HG02759 (cell line): ENCODE data around the gene ARFGAP1.

Experiments used
- ATAC-seq: cut with Tn5 transposase; IDR thresholded peaks from one replicate; pipeline ENCODE4 v1.9.1; 2021; ENCODE audit warnings: mild to moderate bottlenecking, moderate library complexity; ENCODE audit not compliant: unreplicated experiment

ARFGAP1 gene

GRCh38 chr20:63272105-63273058 lies at the start of gene ARFGAP1:
ARFGAP1 (plus strand) TSS chr20:63272813; CDS start chr20:63275581, 2,768 bp downstream.
- ATAC-seq = peak; percentile 95

GRCh38 chr20:63223121-63223825 lies 49.3 kb upstream of the ARFGAP1 start:
- no peak for ATAC-seq

- ATAC-seq = no peak
Measured at GRCh38 chr20:63223826-63224207, 48.8 kb upstream of the ARFGAP1 start.

- no peak for ATAC-seq
Measured at GRCh38 chr20:63224412-63225081, 48.1 kb upstream of the ARFGAP1 start.

- no peak for ATAC-seq
Measured at GRCh38 chr20:63225082-63225454, 47.5 kb upstream of the ARFGAP1 start.

GRCh38 chr20:63226042-63226943 lies 46.3 kb upstream of the ARFGAP1 start:
- no peak for ATAC-seq

- ATAC-seq = no peak
Measured at GRCh38 chr20:63227260-63227659, 45.4 kb upstream of the ARFGAP1 start.

- ATAC-seq = no peak
Measured at GRCh38 chr20:63228806-63229205, 43.8 kb upstream of the ARFGAP1 start.

- no peak for ATAC-seq
Measured at GRCh38 chr20:63230800-63231268, 41.8 kb upstream of the ARFGAP1 start.

- ATAC-seq = no peak
Measured at GRCh38 chr20:63232235-63233060, 40.2 kb upstream of the ARFGAP1 start.

- ATAC-seq = no peak
Measured at GRCh38 chr20:63233061-63233344, 39.6 kb upstream of the ARFGAP1 start.

GRCh38 chr20:63233924-63234323 lies 38.7 kb upstream of the ARFGAP1 start:
- ATAC-seq = no peak

GRCh38 chr20:63234693-63235398 lies 37.8 kb upstream of the ARFGAP1 start:
- no peak for ATAC-seq

- ATAC-seq = no peak
Measured at GRCh38 chr20:63235399-63235983, 37.1 kb upstream of the ARFGAP1 start, which contains the start of gene BIRC7. BIRC7 (plus strand) TSS chr20:63235905; CDS start chr20:63236097, 192 bp downstream.

- ATAC-seq = no peak
Measured at GRCh38 chr20:63236116-63236837, 36.3 kb upstream of the ARFGAP1 start.

GRCh38 chr20:63238031-63238430 lies 34.6 kb upstream of the ARFGAP1 start:
- no peak for ATAC-seq

GRCh38 chr20:63238514-63239125 lies 34.0 kb upstream of the ARFGAP1 start:
- ATAC-seq = no peak
